HG03066 (cell line): ENCODE data around the gene CX3CL1.
A peak's percentile ranks its signal among the peaks of the same experiment; 100 is the strongest.
"Not testable (repeated sequence)": the region's sequence is repeated elsewhere in the genome, so short reads cannot be mapped to it uniquely, and the experiment has no call there.

ENCODE experiments used
- ATAC-seq: cut with Tn5 transposase; IDR thresholded peaks from one replicate; pipeline ENCODE4 v1.9.1; 2021; ENCODE audit warnings: low read depth; ENCODE audit not compliant: unreplicated experiment

CX3CL1 gene

DNA sequence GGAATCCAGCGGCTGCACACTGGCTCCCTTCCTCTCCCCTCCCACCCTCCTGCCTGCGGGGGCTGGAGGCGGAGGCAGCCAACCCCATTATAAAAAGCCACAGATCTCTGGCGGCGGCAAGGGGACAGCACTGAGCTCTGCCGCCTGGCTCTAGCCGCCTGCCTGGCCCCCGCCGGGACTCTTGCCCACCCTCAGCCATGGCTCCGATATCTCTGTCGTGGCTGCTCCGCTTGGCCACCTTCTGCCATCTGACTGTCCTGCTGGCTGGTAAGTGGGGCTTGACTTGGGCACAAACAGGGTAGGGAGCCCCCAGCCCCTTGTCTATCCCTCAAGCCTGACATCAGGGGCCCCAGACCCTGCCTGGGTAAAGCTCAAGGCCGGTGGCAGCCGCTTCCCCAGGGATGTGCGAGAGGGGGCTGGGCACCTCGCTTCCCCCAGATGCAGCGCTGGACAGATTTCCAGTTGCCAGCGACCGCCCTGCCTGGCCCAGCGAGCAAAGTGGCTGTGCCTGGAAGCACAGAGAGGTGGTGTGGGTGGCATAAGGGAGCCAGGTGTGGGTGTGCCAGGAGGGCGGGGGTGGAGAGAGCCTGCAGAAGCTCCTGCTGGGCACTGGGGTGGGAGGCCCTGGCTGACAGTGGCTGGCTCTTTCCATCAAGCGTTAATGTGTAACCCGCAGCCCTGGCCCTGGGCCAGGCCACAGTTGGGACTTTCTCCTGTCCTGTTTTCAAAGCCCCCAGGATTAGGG lies at the start of gene CX3CL1:
CX3CL1 (plus strand) TSS at position 119 of the 745 bp plus-strand sequence; CDS start at position 198, 79 bp downstream.
- no peak for ATAC-seq

DNA sequence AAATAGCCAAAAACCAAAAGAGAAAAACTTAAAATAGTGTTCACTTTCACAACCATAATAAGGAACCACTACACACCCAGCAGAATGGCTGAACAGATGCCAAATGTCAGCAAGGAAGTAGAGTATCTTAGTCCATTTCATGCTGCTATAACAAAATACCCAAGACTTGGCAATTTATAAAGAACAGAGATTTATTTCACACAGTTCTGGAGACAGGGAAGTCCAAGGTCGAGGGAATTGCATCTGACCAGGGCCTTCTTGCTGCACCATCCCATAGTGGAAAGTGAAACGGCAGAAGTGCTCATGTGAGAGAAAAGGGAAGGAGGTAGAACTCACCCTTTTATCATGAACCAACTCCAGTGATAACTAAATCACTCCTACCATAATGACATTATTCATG lies 47.5 kb upstream of the CX3CL1 start:
- ATAC-seq, result no peak

DNA sequence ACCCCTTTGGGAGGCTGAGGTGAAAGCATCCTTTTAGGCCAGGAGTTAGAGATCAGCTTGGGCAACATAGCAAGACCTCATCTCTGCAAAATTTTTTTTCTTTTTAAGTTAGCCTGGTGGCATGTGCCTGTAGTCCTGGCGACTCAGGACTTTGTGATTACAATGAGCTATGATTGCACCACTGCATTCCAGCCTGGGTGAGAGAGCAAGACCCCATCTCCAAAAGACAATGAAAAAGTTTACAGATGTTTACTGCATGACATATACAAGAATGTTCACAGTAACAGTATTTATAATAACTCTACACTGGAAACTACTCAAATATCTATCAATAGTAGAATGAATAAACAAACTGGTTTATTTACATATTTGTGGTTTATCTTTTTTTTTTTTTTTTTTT lies 46.8 kb upstream of the CX3CL1 start:
- no peak for ATAC-seq

- no peak for ATAC-seq
These were observed 42.5 kb upstream of the CX3CL1 start for GRCh38 chr16:57329718-57330327.

GRCh38 chr16:57331355-57331754 lies 40.9 kb upstream of the CX3CL1 start:
- ATAC-seq, result no peak

GRCh38 chr16:57333402-57333801 lies 38.9 kb upstream of the CX3CL1 start:
- ATAC-seq, result no peak

GRCh38 chr16:57335366-57335765 lies 36.9 kb upstream of the CX3CL1 start:
- no peak for ATAC-seq

DNA sequence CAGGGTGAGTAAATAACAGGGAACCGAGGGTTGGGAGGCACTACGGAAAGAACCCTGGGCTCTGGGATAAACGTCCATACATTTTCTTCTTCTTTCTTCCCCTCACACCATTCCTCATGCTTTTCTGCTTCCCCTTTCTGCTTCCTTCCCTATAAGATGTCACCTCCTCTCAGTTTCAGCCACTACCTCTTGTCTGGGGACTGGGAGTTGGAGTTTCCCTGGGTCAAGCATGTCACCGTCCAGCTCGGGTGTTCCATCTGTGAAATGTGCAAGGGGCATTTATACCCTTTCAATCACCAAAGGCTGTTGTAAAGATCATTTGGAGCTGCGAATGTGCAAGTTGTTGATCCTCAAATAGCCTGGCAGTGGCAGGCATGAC lies 31.2 kb upstream of the CX3CL1 start:
- ATAC-seq, result no peak

DNA sequence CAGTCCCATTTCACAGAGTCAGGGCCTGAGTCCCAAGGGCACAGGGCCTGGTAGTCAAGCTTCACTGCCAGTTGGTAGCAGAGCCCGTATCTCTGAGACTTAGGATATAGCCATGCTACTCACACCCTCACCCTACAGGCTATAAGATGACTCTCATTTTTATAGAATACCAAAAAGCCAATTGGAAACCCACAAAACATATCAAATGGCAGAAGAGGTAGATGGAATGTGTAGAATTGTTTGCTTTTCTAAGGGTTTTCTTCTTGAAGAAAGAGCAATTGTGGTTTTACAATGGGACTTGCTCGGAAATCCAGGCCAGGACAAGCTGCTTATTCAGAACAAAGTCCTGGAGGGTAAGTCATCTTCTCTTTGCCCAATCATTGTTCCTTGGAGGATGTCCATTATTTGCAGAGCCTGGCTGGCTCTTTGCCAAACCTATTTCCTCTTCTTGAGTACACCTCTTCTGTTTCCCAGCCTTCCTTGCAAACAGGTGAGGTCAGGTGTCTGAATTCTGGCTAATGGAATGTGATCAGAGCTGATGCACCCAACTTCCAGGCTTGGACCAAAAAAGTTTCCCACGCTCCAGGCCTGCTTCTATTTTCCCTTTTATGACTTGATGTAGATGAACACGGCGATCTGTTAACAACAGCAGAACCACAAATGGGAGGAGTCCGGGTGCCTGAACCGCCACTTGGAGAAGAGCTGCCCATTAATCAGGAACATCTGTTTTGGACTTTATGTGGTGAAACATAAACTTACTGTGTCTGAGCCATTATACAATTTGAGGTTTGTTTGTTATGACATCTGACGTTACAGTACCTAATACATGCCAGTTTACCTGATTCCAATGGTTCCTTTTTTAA lies 30.6 kb upstream of the CX3CL1 start:
- no peak for ATAC-seq

DNA sequence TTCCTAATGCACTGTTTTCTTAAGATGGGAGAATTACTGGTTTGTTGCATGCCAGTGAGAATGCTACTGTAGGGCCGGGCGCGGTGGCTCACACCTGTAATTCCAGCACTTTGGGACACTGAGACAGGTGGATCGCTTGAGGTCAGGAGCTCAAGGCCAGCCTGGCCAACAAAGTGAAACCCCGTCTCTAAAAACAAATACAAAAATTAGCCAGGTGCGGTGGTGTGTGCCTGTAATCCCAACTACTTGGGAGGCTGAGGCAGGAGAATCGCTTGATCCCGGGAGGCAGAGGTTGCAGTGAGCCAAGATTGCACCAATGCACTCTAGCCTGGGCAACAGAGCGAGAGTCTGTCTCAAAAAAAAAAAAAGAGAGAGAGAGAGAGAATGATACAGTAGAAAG lies 29.7 kb upstream of the CX3CL1 start:
- ATAC-seq, result not testable (repeated sequence)

DNA sequence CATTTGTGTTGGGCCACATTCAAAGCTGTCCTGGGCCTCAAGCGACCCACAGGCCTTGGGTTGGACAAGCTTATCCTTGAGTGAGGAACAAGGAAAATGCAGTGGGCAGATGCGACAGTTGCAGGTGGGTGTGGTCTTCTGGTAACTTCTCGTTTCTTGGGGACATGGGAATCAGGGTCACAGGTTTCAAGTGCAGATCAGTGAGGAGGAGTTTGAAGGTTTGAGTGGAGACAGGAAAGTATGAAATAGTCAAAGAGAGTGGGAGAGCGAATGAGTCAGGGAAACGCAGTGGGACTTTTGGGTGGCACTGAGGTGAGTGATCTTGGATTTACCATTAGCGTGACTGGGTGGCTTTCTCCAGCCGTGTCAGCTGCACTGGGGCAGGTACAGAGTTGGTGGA lies 29.1 kb upstream of the CX3CL1 start:
- no peak for ATAC-seq

- ATAC-seq, result not testable (repeated sequence)
These were observed 28.2 kb upstream of the CX3CL1 start for GRCh38 chr16:57344094-57344493.

GRCh38 chr16:57345021-57345420 lies 27.3 kb upstream of the CX3CL1 start:
- no peak for ATAC-seq

GRCh38 chr16:57345666-57346204 lies 26.6 kb upstream of the CX3CL1 start:
- no peak for ATAC-seq

DNA sequence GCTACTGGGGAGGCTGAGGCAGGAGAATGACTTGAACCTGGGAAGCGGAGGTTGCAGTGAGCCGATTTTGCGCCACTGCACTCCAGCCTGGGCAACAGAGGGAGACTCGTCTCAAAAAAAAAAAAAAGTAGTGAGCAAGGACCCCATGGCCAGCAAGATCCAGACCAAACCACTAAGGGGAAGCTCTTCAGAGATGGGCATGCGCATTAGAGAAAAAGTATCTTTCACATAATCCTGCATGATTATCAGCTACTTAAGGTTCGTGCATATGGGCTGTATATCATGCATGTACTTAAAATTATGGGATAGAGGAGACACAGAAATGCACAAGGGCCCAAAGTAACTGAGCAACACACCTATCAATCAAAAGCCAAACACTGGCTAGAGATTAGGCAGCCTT lies 24.4 kb upstream of the CX3CL1 start:
- no peak for ATAC-seq

DNA sequence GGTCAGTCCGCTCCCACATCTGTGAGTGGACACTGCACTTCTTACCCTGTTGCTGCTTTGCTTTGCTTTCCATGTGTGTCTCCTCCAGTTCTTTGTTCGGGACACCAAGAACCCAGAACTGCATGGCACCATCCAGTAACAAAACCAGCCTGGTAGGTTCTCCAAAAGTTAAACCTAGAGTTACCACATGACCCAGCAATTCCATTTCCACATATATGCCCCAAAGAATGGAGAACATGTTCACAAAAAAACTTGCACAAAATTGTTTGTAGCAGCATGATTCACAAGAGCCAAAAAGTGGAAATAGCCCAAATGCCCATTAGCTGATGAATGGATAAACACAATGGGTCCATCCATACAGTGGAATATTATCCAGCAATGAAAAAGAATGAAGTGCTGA lies 24.0 kb upstream of the CX3CL1 start:
- no peak for ATAC-seq

- peak; percentile 89 for ATAC-seq
These were observed 22.9 kb upstream of the CX3CL1 start for GRCh38 chr16:57349212-57350031.

GRCh38 chr16:57352636-57353047 lies 19.6 kb upstream of the CX3CL1 start:
- no peak for ATAC-seq

- ATAC-seq, result no peak
These were observed 18.0 kb upstream of the CX3CL1 start for GRCh38 chr16:57354311-57354710.

DNA sequence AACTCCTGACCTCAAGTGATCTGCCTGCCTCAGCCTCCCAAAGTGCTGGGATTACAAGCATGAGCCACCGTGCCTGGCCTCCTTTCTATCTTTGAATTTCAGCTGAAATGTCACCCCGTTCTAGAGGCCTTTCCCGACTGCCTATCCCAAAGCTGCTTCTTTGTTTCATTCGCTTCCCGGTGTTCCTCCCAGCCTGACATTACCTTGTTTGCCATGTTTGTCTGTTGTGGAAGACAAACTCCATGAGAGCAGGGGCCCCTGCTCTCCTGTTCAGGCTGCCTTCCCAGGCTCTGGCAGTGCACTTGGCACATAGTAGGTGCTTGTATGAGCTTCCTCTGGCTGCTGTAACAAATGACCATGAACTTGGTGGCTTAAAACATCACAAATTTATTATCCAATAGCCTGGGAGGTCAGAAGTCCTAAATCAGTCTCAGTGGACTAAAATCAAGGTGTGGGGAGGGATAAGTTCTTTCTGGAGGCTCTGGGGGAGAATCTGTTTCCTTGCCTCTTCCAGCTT lies 16.3 kb upstream of the CX3CL1 start:
- ATAC-seq, result no peak
